ENCODE results near the gene RHOB. TPM values are rescaled to one million over a fixed set of nuclear protein-coding genes. Genes with fewer than 3 reads are reported as not detected.

RHOB gene
- total RNA-seq, 4 donors from 2014 or later = 1,356 to 1,875 (median 1,699) TPM

- DNase-seq (ENCODE audit: low spot score in 2 of 2) = no peak
- WGBS, 2 donors = 88 to 94% methylated on average over 7 to 8 of the region's 8 CpGs
- no peaks in the 10 kb centered on the region for H3K36me3 ChIP-seq
- no peaks in the 10 kb centered on the region for H3K9me3 ChIP-seq
- H3K4me1 ChIP-seq = peaks cover 0 to 66% (median 28%) of the 10 kb centered on the region in 4 donors
- TF ChIP-seq POLR2A (IDR thresholded peaks at IDR 0.05) = no peak
- TF ChIP-seq EP300 (IDR thresholded peaks at IDR 0.05) = no peak
- no peak for TF ChIP-seq CTCF (IDR thresholded peaks at IDR 0.05)
- H3K27ac ChIP-seq = peak overlapping the region in 3 of 4 donors; percentile 75 to 91 (median 83)
- H3K27me3 ChIP-seq = no peaks in the 10 kb centered on the region
- no peak overlapping the region for H3K4me3 ChIP-seq
Observed at GRCh38 chr2:20484810-20485611, 38.1 kb downstream of the RHOB start.

GRCh38 chr2:20485612-20486388 lies 38.9 kb downstream of the RHOB start:
- Histone ChIP-seq H3K36me3 (no peaks in the 10 kb centered on the region), H3K4me3 (no peak overlapping the region), H3K27me3 (no peaks in the 10 kb centered on the region), H3K27ac (peak overlapping the region in 1 of 4 donors; percentile 91), H3K4me1 (peaks cover 0 to 66% (median 28%) of the 10 kb centered on the region in 4 donors), H3K9me3 (no peaks in the 10 kb centered on the region)
- WGBS, 2 donors = 74 to 93% methylated on average over 7 of the region's 7 CpGs
- no peak for DNase-seq (ENCODE audit: low spot score in 2 of 2)
- TF ChIP-seq POLR2A (IDR thresholded peaks at IDR 0.05) (no peak), CTCF (IDR thresholded peaks at IDR 0.05) (no peak), EP300 (IDR thresholded peaks at IDR 0.05) (no peak)

- no peak overlapping the region for H3K4me3 ChIP-seq
- H3K27ac ChIP-seq = peak overlapping the region in 1 of 4 donors; percentile 72
- peaks cover 0 to 63% (median 28%) of the 10 kb centered on the region in 4 donors for H3K4me1 ChIP-seq
- no peaks in the 10 kb centered on the region for H3K27me3 ChIP-seq
- no peaks in the 10 kb centered on the region for H3K36me3 ChIP-seq
- no peak for DNase-seq (ENCODE audit: low spot score in 2 of 2)
- H3K9me3 ChIP-seq = no peaks in the 10 kb centered on the region
- TF ChIP-seq EP300 (IDR thresholded peaks at IDR 0.05) (no peak), CTCF (IDR thresholded peaks at IDR 0.05) (no peak), POLR2A (IDR thresholded peaks at IDR 0.05) (no peak)
- 65 to 97% methylated on average over 3 of the region's 3 CpGs for WGBS, 2 donors
Observed at GRCh38 chr2:20486571-20486970, 39.7 kb downstream of the RHOB start.

GRCh38 chr2:20487030-20487391 lies 40.1 kb downstream of the RHOB start:
- H3K27ac ChIP-seq = peak overlapping the region in 1 of 4 donors; percentile 72
- TF ChIP-seq EP300 (IDR thresholded peaks at IDR 0.05) (no peak), POLR2A (IDR thresholded peaks at IDR 0.05) (no peak)
- H3K4me1 ChIP-seq = peaks cover 0 to 63% (median 28%) of the 10 kb centered on the region in 4 donors
- 91 to 97% methylated on average over 3 of the region's 3 CpGs for WGBS, 2 donors
- H3K27me3 ChIP-seq = no peaks in the 10 kb centered on the region
- H3K9me3 ChIP-seq = no peaks in the 10 kb centered on the region
- no peak overlapping the region for H3K4me3 ChIP-seq
- DNase-seq (ENCODE audit: low spot score in 2 of 2) = no peak
- H3K36me3 ChIP-seq = no peaks in the 10 kb centered on the region

- H3K36me3 ChIP-seq = no peaks in the 10 kb centered on the region
- peaks cover 0 to 63% (median 25%) of the 10 kb centered on the region in 4 donors for H3K4me1 ChIP-seq
- no peaks in the 10 kb centered on the region for H3K9me3 ChIP-seq
- DNase-seq (ENCODE audit: low spot score in 2 of 2) = no peak
- no peaks in the 10 kb centered on the region for H3K27me3 ChIP-seq
- H3K4me3 ChIP-seq = no peak overlapping the region
- no peak for TF ChIP-seq POLR2A (IDR thresholded peaks at IDR 0.05)
- TF ChIP-seq EP300 (IDR thresholded peaks at IDR 0.05) = no peak
- no peak for TF ChIP-seq CTCF (IDR thresholded peaks at IDR 0.05)
- H3K27ac ChIP-seq = peak overlapping the region in 3 of 4 donors; percentile 15 to 72 (median 70)
- 71 to 75% methylated on average over 8 to 9 of the region's 9 CpGs for WGBS, 2 donors
Observed at GRCh38 chr2:20487392-20488174, 40.7 kb downstream of the RHOB start.

Measured in tibial nerve (tissue), 4 donors.